HepG2 (cell line): ENCODE data around the gene PGA5. TPM values are rescaled to one million over a fixed set of nuclear protein-coding genes. Genes with fewer than 3 reads are reported as not detected.

Experiments
- ATAC-seq: fragments of 200-7000 bp; cut with Tn5 transposase; 3 replicates; pipeline ENCODE4 v1.9.1; 2020; ENCODE audit warnings: mild to moderate bottlenecking, moderate library complexity
- BruUV-seq: library from RNA; stranded (reverse); fragments of 400-500 nt; replicated peaks from 2 replicates; lab custom pipeline; 2021; lab: Mats Ljungman, UMichigan
- CTCF ChIA-PET: fragments of 300-600 bp; formaldehyde crosslinking; extraction: SDS; loops from one replicate; lab custom pipeline; 2021; ENCODE audit warnings: low total read pairs, inconsistent platforms, low intra/inter-chr PET ratio; lab: Yijun Ruan, JAX
- POLR2A ChIA-PET: fragments of 350-600 bp; sonication (Branson Sonifier 250); formaldehyde crosslinking; loops from one replicate; lab custom pipeline; 2020; ENCODE audit warnings: antibody characterized with exemption, inconsistent platforms; lab: Yijun Ruan, JAX
- DNase-seq: peaks from one replicate; pipeline ENCODE4 v3.0.0-alpha.2; 2015; ENCODE audit warnings: low spot score
- FAIRE-seq: peaks from 3 replicates; lab custom pipeline; 2011; peaks lifted over from hg19 to GRCh38; lab: Jason Lieb, UNC
- H2AFZ ChIP-seq: one replicate; pipeline ENCODE4 v1.6.1; 2011; ENCODE audit warnings: low read length, inconsistent platforms
- H3K27ac ChIP-seq: fragments of 300-600 bp; 3 replicates; pipeline ENCODE4 v1.8.0; 2011; ENCODE audit warnings: mixed run types, mild to moderate bottlenecking, mixed read lengths, low read length, inconsistent platforms; ENCODE audit not compliant: insufficient read depth; ENCODE audit errors: extremely low read length
- H3K27me3 ChIP-seq, 2 experiments: fragments of 200-600 bp in 1 of 2; 2 replicates in 1 of 2; 3 replicates in 1 of 2; pipeline versions ENCODE4 v1.6.0 to v1.8.0; 2011; ENCODE audit warnings: low read length in 2 of 2, mild to moderate bottlenecking in 2 of 2, moderate library complexity in 2 of 2, inconsistent platforms in 1 of 2; ENCODE audit not compliant: insufficient read depth in 2 of 2, control insufficient read depth in 1 of 2
- H3K36me3 ChIP-seq, 2 experiments: fragments of 200-600 bp in 1 of 2; replicated peaks in 1 of 2; 2 replicates in 1 of 2; 3 replicates in 1 of 2; pipeline versions ENCODE4 v1.5.1 to v1.8.0; 2011; ENCODE audit warnings: low read length in 2 of 2, inconsistent platforms in 1 of 2; ENCODE audit not compliant: insufficient read depth in 2 of 2, control insufficient read depth in 1 of 2
- H3K4me1 ChIP-seq: 2 replicates; pipeline ENCODE4 v1.5.1; 2012; ENCODE audit warnings: low read length, inconsistent platforms; ENCODE audit not compliant: insufficient read depth
- H3K4me2 ChIP-seq: 2 replicates; pipeline ENCODE4 v1.6.0; 2011; ENCODE audit warnings: low read depth, low read length, inconsistent platforms
- H3K4me3 ChIP-seq, 3 experiments: fragments of 200-600 bp in 1 of 3; sonication (generic), shearing (Covaris generic) in 1 of 3; replicated peaks in 1 of 3; 2 replicates each; pipeline ENCODE4 v1.5.1; 2011 to 2016; ENCODE audit warnings: low read length in 3 of 3, inconsistent platforms in 2 of 3, low read depth in 2 of 3, mild to moderate bottlenecking in 2 of 3, control low read depth in 1 of 3, mixed read lengths in 1 of 3; ENCODE audit not compliant: insufficient read depth in 1 of 3
- H3K79me2 ChIP-seq: one replicate; pipeline ENCODE4 v1.6.1; 2011; ENCODE audit warnings: low read length, inconsistent platforms; ENCODE audit not compliant: insufficient read depth
- H3K9ac ChIP-seq: 2 replicates; pipeline ENCODE4 v1.6.0; 2011; ENCODE audit warnings: mild to moderate bottlenecking, low read depth, low read length, inconsistent platforms; ENCODE audit not compliant: insufficient read depth
- H3K9me3 ChIP-seq: 2 replicates; pipeline ENCODE4 v1.5.1; 2012; ENCODE audit warnings: mild to moderate bottlenecking, low read length
- H4K20me1 ChIP-seq: 2 replicates; pipeline ENCODE4 v1.6.0; 2011; ENCODE audit warnings: inconsistent platforms, mild to moderate bottlenecking, low read length, moderate library complexity; ENCODE audit not compliant: insufficient read depth
- AGO2 ChIP-seq: fragments of 200-400 bp; formaldehyde crosslinking; optimal IDR thresholded peaks from 2 replicates; pipeline ENCODE3; 2017; ENCODE audit warnings: mild to moderate bottlenecking, low read depth, low read length, moderate library complexity
- RBFOX2 ChIP-seq: fragments of 200-400 bp; formaldehyde crosslinking; IDR thresholded peaks from 2 replicates; pipeline ENCODE4 v1.6.1; 2017; ENCODE audit warnings: low read depth, mild to moderate bottlenecking, low read length
- RBM22 ChIP-seq: fragments of 200-400 bp; formaldehyde crosslinking; optimal IDR thresholded peaks from 2 replicates; pipeline ENCODE3; 2017; ENCODE audit warnings: mild to moderate bottlenecking, low read length, moderate library complexity
- ZNF24 ChIP-seq: fragments of 450-650 bp; IDR thresholded peaks from 2 replicates; pipeline ENCODE4 v1.6.1; 2017; ENCODE audit warnings: antibody characterized with exemption, mild to moderate bottlenecking
- WGBS: methylation state at CpG from one replicate; pipeline ENCODE4 v1.1.6; 2017; ENCODE audit warnings: low lambda C conversion rate; 5-methylcytosine and 5-hydroxymethylcytosine counted together
- in situ Hi-C: cut with HindIII; loops from 2 replicates; pipeline ENCODE4 v1.10.0; 2017; ENCODE audit warnings: low pct_unique_long_range_greater_than_20kb; ENCODE audit not compliant: extremely low pct_ligation_motif_present
- intact Hi-C: fragments of 100-400 bp; cut with micrococcal nuclease; formaldehyde crosslinking; loops from one replicate; pipeline ENCODE4 v1.10.0; 2022; ENCODE audit not compliant: unreplicated experiment
- polyA plus RNA-seq, 8 experiments: library from polyadenylated mRNA; depleted of rRNA in 3 of 8; stranded (reverse) in 7 of 8; unstranded in 1 of 8; fragments of >200 nt; fragmentation: Illumina TruSeq in 4 of 8; extraction: Trizol in 4 of 8; gene quantifications; 2 replicates each; pipeline versions ENCODE4 v1.2.1 to v1.2.3, GENCODE V29; 2011 to 2016; ENCODE audit warnings: low read depth in 4 of 8, missing spikeins in 1 of 8, mixed read lengths in 1 of 8; ENCODE audit not compliant: insufficient read depth in 1 of 8
- total RNA-seq, 5 experiments: library from RNA; depleted of rRNA; stranded (reverse); fragments of >200 nt; fragmentation: Illumina TruSeq; extraction: Trizol; gene quantifications; 2 replicates each; pipeline ENCODE4 v1.2.3, GENCODE V29; 2016; ENCODE audit warnings: low read depth in 1 of 5
- TF ChIP-seq, protein P1 (sequence below): sonication (generic); formaldehyde crosslinking; IDR thresholded peaks from 2 replicates; pipeline ENCODE4 v1.5.0; 2020; ENCODE audit warnings: mild to moderate bottlenecking, missing genetic modification reagents
- TF ChIP-seq, protein P2 (sequence below): sonication (generic); formaldehyde crosslinking; IDR thresholded peaks from 2 replicates; pipeline ENCODE4 v1.8.1; 2023; ENCODE audit warnings: mild to moderate bottlenecking, moderate library complexity, missing genetic modification reagents
- TF ChIP-seq, protein P3 (sequence below): sonication (generic); formaldehyde crosslinking; IDR thresholded peaks from 2 replicates; pipeline ENCODE4 v1.4.0; 2020; ENCODE audit warnings: mild to moderate bottlenecking, low read depth, missing genetic modification reagents
- TF ChIP-seq, protein P4 (sequence below): sonication (generic); formaldehyde crosslinking; IDR thresholded peaks from 2 replicates; pipeline ENCODE4 v1.4.0; 2020; ENCODE audit warnings: mild to moderate bottlenecking, low read depth, missing genetic modification reagents
- TF ChIP-seq, protein P5 (sequence below): sonication (generic); formaldehyde crosslinking; IDR thresholded peaks from 2 replicates; pipeline ENCODE4 v1.5.0; 2020; ENCODE audit warnings: mild to moderate bottlenecking, missing genetic modification reagents, borderline replicate concordance

PGA5 gene
- total and polyA plus RNA-seq, 2 of the 13 experiments (the other 11 are each of a cell fraction or from before 2014, with no cell fraction given) = not detected

DNA sequence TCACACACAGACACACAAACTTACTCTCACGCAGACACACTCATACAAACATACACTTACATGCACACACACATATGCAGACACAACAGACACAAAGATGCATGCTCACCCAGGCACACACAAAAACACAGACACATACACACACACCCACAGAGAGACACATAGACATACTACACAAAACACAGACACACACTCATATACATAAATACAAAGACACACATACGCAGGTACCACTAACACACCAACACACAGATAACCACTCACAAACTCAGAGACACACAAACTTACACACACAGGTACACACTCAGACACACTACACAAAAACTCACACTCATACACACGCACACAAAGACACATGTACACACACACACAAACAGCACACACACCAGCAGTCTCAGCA, 31.8 kb downstream of the PGA5 start (continued):
- no peak for TF ChIP-seq ZNF24
- TF ChIP-seq, protein P1, sequence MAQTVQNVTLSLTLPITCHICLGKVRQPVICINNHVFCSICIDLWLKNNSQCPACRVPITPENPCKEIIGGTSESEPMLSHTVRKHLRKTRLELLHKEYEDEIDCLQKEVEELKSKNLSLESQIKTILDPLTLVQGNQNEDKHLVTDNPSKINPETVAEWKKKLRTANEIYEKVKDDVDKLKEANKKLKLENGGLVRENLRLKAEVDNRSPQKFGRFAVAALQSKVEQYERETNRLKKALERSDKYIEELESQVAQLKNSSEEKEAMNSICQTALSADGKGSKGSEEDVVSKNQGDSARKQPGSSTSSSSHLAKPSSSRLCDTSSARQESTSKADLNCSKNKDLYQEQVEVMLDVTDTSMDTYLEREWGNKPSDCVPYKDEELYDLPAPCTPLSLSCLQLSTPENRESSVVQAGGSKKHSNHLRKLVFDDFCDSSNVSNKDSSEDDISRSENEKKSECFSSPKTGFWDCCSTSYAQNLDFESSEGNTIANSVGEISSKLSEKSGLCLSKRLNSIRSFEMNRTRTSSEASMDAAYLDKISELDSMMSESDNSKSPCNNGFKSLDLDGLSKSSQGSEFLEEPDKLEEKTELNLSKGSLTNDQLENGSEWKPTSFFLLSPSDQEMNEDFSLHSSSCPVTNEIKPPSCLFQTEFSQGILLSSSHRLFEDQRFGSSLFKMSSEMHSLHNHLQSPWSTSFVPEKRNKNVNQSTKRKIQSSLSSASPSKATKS = no peak

DNA sequence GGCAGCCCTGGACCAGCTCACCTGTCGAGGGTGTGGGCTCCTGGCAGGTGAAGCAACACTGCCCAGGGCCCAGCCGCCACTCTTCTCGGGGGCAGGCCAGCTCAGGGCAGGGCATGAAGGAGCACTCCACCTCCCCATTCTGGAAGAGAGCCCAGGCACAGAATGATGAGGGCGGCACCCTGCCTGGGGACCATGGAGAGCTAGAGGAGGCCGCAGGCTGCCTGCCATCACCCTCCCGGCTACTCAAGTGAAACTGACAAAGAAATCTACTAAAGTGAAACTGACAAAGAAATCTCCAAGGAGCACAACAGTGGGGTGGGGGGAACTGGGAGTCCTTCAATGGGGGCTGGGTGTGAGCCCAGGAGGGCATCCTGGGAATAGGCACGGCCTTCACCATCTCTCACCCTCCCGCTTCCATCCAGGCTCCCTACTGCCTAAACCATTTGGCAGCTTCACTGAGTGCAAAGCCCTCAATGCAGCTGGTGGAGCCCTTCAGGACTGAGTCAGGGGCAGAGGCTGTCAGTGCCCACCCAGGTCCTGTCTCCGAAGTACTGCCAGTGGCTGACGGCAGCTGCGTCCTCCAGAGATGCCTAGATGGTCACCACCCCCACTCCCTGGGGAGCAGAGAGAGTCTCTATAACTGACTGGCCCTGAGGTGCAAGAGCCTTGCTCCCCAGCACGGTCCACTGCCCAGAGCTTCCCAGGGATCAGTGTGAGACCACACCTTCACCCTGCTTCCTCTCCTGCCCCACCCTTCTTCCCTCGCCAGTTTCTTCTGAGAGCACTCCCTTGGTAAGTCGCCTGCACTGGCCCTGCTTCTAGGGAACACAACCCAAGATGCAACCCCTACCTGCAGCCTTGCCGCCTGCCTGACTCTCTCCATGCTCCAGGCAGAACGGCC, 32.5 kb downstream of the PGA5 start:
- no peak for DNase-seq

More for the DNA sequence above, 32.5 kb downstream of the PGA5 start:
- Histone ChIP-seq H3K9me3 (no peaks in the 10 kb centered on the region), H3K27ac (no peak overlapping the region), H3K4me1 (peaks cover 11% of the 10 kb centered on the region), H2AFZ (no peak overlapping the region), H3K4me2 (no peak overlapping the region), H3K27me3 (no peaks in the 10 kb centered on the region), H3K79me2 (no peaks in the 10 kb centered on the region), H3K9ac (no peak overlapping the region), H3K4me3 (no peak overlapping the region), H3K36me3 (peaks cover 39 to 75% of the 10 kb centered on the region in 2 experiments), H4K20me1 (peaks cover 5% of the 10 kb centered on the region; the same call in 1 of the 2 replicates)
- FAIRE-seq (no peak), ATAC-seq (peak; percentile 31)
- POLR2A ChIA-PET = no interaction called here
- intact Hi-C loops (no loop called here), in situ Hi-C loops (no loop called here)
- CTCF ChIA-PET = no interaction called here
- no TSS peak for BruUV-seq
- TF ChIP-seq RBFOX2 (peak; percentile 27; the same call in 1 of the 2 replicates), AGO2 (peak; percentile 44), RBM22 (peak; percentile 21)
- TF ChIP-seq, protein P2, sequence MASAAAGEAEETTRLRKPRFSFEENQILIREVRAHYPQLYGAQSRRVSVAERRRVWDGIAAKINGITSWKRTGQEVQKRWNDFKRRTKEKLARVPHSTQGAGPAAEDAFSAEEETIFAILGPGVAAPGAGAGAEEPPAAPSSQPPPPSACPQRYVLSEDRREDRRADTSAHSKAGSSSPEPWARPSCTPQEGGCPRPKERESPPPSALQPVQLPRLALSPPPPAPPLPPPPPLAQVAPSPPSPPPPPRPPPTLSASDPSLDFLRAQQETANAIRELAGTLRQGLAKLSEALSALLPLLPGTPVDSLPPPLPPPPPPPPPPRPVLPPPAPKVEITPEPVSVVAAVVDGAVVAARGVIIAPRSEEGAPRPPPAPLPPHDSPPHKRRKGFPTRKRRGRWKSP (CRISPR knock-in tag) = no peak
- TF ChIP-seq, protein P3, sequence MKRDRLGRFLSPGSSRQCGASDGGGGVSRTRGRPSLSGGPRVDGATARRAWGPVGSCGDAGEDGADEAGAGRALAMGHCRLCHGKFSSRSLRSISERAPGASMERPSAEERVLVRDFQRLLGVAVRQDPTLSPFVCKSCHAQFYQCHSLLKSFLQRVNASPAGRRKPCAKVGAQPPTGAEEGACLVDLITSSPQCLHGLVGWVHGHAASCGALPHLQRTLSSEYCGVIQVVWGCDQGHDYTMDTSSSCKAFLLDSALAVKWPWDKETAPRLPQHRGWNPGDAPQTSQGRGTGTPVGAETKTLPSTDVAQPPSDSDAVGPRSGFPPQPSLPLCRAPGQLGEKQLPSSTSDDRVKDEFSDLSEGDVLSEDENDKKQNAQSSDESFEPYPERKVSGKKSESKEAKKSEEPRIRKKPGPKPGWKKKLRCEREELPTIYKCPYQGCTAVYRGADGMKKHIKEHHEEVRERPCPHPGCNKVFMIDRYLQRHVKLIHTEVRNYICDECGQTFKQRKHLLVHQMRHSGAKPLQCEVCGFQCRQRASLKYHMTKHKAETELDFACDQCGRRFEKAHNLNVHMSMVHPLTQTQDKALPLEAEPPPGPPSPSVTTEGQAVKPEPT (CRISPR knock-in tag) = no peak
- TF ChIP-seq, protein P4, sequence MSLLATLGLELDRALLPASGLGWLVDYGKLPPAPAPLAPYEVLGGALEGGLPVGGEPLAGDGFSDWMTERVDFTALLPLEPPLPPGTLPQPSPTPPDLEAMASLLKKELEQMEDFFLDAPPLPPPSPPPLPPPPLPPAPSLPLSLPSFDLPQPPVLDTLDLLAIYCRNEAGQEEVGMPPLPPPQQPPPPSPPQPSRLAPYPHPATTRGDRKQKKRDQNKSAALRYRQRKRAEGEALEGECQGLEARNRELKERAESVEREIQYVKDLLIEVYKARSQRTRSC = no peak
- TF ChIP-seq, protein P5, sequence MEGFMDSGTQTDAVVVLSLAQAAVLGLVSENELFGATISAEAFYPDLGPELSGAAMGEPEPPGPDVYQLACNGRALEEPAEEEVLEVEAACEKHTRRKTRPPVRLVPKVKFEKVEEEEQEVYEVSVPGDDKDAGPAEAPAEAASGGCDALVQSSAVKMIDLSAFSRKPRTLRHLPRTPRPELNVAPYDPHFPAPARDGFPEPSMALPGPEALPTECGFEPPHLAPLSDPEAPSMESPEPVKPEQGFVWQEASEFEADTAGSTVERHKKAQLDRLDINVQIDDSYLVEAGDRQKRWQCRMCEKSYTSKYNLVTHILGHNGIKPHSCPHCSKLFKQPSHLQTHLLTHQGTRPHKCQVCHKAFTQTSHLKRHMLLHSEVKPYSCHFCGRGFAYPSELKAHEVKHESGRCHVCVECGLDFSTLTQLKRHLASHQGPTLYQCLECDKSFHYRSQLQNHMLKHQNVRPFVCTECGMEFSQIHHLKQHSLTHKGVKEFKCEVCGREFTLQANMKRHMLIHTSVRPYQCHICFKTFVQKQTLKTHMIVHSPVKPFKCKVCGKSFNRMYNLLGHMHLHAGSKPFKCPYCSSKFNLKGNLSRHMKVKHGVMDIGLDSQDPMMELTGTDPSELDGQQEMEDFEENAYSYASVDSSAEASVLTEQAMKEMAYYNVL (CRISPR knock-in tag) = no peak
- 98% methylated on average over 9 of the region's 16 CpGs for WGBS
